ENCODE results near the gene SNAPC4. TPM values are rescaled to one million over a fixed set of nuclear protein-coding genes. Genes with fewer than 3 reads are reported as not detected.

The SNAPC4 gene
- total and polyA plus RNA-seq, 8 donors: 5.8 to 14.2 (median 11.3) TPM

DNA sequence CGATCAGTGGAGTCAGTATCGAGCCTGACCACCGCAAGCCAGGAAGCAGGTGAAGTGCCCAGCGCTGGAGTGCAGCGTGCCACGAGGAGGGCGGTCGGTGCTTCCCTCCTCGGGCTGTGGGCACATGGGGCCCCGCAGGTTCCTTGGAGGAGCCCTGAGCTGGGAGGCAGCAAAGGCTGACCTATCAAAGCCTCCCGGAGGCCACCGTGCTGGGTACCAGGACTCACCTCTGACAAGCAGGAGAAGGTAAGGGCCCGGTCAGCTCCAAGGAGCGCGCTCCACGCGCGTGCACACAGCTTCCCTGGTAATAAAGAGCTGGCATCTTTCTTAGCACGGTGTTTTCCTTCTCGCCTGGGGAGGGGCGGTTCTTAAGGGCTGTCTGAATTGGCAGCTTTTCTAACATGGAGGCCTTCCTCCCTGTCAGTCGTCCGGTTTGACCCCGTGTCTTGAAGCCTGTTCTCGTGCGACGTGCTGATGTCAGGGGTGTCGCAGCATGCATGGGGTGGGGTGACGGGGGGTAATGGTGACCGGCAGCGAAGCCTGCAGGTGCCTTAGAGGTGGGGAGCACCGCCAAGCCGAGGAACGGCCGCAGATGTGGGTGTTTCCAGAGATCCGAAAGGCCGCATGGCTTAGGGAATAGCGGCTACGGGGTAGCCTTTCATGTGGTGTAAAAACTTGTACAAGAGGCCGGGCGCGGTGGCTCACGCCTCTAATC is 23.6 kb upstream of the SNAPC4 start:
- Histone ChIP-seq H3K27ac (no peak overlapping the region), H3K36me3 (peaks cover 4 to 83% of the 10 kb centered on the region in 2 donors), H3K4me3 (no peak overlapping the region), H3K9me3 (no peaks in the 10 kb centered on the region), H3K4me1 (no peaks in the 10 kb centered on the region), H3K27me3 (no peaks in the 10 kb centered on the region)
- ATAC-seq (no peak), DNase-seq (no peak)
- intact Hi-C loops (cut with DNase I): no loop called here
- TF ChIP-seq, protein P1, sequence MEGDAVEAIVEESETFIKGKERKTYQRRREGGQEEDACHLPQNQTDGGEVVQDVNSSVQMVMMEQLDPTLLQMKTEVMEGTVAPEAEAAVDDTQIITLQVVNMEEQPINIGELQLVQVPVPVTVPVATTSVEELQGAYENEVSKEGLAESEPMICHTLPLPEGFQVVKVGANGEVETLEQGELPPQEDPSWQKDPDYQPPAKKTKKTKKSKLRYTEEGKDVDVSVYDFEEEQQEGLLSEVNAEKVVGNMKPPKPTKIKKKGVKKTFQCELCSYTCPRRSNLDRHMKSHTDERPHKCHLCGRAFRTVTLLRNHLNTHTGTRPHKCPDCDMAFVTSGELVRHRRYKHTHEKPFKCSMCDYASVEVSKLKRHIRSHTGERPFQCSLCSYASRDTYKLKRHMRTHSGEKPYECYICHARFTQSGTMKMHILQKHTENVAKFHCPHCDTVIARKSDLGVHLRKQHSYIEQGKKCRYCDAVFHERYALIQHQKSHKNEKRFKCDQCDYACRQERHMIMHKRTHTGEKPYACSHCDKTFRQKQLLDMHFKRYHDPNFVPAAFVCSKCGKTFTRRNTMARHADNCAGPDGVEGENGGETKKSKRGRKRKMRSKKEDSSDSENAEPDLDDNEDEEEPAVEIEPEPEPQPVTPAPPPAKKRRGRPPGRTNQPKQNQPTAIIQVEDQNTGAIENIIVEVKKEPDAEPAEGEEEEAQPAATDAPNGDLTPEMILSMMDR (IDR thresholded peaks at IDR 0.05): no peak

DNA sequence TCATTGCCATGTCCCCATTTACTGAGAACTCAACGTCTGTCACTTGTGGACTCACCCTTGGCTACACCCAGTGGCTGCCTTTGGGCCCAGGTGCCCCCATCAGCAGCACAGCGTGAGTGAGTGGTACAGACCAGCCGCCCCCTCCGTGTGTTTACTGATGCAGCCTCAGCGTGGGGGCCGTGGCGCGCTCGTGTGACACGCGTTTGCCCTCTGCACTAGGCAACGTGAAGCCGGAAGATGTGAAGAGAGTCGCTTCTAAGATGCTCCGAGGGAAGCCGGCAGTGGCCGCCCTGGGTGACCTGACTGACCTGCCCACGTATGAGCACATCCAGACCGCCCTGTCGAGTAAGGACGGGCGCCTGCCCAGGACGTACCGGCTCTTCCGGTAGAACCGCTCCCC is 22.9 kb upstream of the SNAPC4 start:
- no peak for ATAC-seq
- H3K4me3 ChIP-seq: no peak overlapping the region
- DNase-seq: no peak
- TF ChIP-seq, protein P1 (IDR thresholded peaks at IDR 0.05): no peak
- no peaks in the 10 kb centered on the region for H3K27me3 ChIP-seq
- H3K4me1 ChIP-seq: no peaks in the 10 kb centered on the region
- H3K36me3 ChIP-seq: peaks cover 4 to 86% of the 10 kb centered on the region in 2 donors
- H3K9me3 ChIP-seq: no peaks in the 10 kb centered on the region
- intact Hi-C loops (cut with DNase I): no loop called here
- H3K27ac ChIP-seq: no peak overlapping the region

DNA sequence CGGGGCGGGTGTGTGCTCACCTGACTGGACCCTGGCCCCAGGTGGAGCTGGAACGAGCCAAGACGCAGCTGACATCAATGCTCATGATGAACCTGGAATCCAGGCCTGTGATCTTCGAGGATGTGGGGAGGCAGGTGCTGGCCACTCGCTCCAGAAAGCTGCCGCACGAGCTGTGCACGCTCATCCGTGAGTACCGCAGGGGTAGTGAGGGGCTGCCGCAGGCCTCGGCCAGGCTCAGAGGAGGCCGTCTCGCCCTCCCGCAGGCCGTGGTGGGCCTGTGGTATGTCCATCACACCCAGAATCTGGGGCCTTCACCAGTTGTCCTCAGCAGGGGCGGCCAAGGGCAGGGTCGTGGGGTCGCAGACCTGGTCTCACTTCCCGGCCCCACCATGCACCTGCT is 21.8 kb upstream of the SNAPC4 start:
- ATAC-seq: no peak
- H3K4me1 ChIP-seq: no peaks in the 10 kb centered on the region
- TF ChIP-seq, protein P1 (IDR thresholded peaks at IDR 0.05): no peak
- H3K27me3 ChIP-seq: no peaks in the 10 kb centered on the region
- peaks cover 4 to 93% of the 10 kb centered on the region in 2 donors for H3K36me3 ChIP-seq
- no peak overlapping the region for H3K27ac ChIP-seq
- no peak overlapping the region for H3K4me3 ChIP-seq
- no peak for DNase-seq
- intact Hi-C loops (cut with DNase I): no loop called here
- no peaks in the 10 kb centered on the region for H3K9me3 ChIP-seq

DNA sequence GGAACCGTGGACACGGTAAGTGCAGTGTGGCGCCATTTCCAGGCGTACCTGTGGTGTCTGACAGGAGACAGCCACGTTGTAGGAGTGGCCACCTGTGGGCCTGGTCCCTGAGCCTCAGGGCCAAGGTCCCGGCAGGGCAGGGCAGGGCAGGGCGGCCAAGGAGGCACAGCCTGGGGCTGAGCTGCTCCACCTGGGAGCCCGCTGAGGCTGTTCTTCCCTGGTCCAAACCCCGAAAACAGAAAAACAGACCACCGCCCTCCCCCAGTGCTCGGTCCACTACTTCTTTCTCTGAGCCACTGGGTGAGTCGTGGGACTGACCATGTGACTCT is 19.1 kb upstream of the SNAPC4 start:
- Histone ChIP-seq H3K9me3 (no peaks in the 10 kb centered on the region), H3K27ac (no peak overlapping the region), H3K4me1 (no peaks in the 10 kb centered on the region), H3K4me3 (no peak overlapping the region), H3K27me3 (no peaks in the 10 kb centered on the region), H3K36me3 (peaks cover 8 to 100% of the 10 kb centered on the region in 2 donors)
- TF ChIP-seq, protein P1 (IDR thresholded peaks at IDR 0.05): no peak
- no peak for ATAC-seq
- DNase-seq: no peak
- intact Hi-C loops (cut with DNase I): no loop called here

DNA sequence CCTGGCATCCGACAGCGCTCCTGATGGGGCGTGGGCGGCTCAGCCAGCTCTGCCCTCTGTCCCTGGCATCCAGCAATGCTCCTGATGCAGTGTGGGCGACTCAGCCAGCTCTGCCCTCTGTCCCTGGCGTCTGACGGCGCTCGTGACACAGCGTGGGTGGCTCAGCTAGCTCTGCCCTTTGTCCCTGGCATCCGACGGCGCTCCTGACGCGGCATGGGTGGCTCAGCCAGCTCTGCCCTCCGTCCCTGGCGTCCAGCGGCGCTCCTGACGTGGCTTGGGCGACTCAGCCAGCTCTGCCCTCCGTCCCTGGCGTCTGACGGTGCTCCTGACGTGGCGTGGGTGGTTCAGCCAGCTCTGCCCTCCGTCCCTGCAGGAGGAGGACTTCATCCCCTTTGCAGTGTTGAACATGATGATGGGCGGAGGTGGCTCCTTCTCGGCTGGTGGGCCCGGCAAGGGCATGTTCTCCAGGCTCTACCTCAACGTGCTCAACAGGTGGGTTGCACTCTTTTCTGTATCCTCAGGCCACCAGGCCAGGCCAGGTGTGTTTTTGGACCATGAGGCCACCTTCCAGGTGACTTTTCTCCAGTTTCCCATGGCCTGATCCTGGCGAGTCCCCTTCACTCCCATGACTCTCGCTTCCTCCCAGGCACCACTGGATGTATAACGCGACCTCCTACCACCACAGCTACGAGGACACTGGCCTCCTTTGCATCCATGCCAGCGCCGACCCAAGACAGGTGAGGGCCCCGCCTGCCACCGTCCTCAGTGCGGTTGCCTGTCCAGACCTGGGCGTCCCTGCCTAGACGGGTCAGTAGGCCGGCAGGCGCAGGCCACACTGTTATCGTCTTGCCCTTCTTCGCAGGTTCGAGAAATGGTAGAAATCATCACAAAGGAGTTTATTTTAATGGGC is 18.5 kb upstream of the SNAPC4 start:
- TF ChIP-seq, protein P1 (IDR thresholded peaks at IDR 0.05): no peak
- Histone ChIP-seq H3K9me3 (no peaks in the 10 kb centered on the region), H3K27me3 (no peaks in the 10 kb centered on the region), H3K36me3 (peaks cover 8 to 100% of the 10 kb centered on the region in 2 donors), H3K4me3 (no peak overlapping the region), H3K4me1 (no peaks in the 10 kb centered on the region), H3K27ac (no peak overlapping the region)
- ATAC-seq (no peak), DNase-seq (no peak)
- intact Hi-C loops (cut with DNase I): no loop called here

Measured in left lung (tissue), 10 donors.